Activated naive CD8-positive, alpha-beta T cell treated with anti-CD3 and anti-CD28 coated beads, Interleukin-2, amount 50 U/mL, for 24 hours (primary cell): Measurements from ENCODE around the gene SLC12A7.
"Not testable (repeated sequence)": the region's sequence is repeated elsewhere in the genome, so short reads cannot be mapped to it uniquely, and the experiment has no call there.

Experiments
- ATAC-seq: fragments of 150-1000 bp; cut with Tn5 transposase; one replicate; pipeline ENCODE4 v1.10.0; 2021
- DNase-seq: peaks from one replicate; pipeline ENCODE4 v3.0.0; 2021
- H3K27ac Mint-ChIP-seq: one replicate; pipeline ENCODE4 v1.8.0; 2021; ENCODE audit warnings: mild to moderate bottlenecking, mixed read lengths
- H3K27me3 Mint-ChIP-seq: one replicate; pipeline ENCODE4 v1.8.0; 2021; ENCODE audit warnings: mixed read lengths
- H3K36me3 Mint-ChIP-seq: one replicate; pipeline ENCODE4 v1.8.0; 2021; ENCODE audit warnings: low read depth, mixed read lengths
- H3K4me1 Mint-ChIP-seq: one replicate; pipeline ENCODE4 v1.8.0; 2021; ENCODE audit warnings: mixed read lengths
- H3K4me3 Mint-ChIP-seq: one replicate; pipeline ENCODE4 v1.8.0; 2021; ENCODE audit warnings: mild to moderate bottlenecking, moderate library complexity, mixed read lengths
- H3K9me3 Mint-ChIP-seq: one replicate; pipeline ENCODE4 v1.8.0; 2021; ENCODE audit warnings: mixed read lengths

SLC12A7 gene

DNA sequence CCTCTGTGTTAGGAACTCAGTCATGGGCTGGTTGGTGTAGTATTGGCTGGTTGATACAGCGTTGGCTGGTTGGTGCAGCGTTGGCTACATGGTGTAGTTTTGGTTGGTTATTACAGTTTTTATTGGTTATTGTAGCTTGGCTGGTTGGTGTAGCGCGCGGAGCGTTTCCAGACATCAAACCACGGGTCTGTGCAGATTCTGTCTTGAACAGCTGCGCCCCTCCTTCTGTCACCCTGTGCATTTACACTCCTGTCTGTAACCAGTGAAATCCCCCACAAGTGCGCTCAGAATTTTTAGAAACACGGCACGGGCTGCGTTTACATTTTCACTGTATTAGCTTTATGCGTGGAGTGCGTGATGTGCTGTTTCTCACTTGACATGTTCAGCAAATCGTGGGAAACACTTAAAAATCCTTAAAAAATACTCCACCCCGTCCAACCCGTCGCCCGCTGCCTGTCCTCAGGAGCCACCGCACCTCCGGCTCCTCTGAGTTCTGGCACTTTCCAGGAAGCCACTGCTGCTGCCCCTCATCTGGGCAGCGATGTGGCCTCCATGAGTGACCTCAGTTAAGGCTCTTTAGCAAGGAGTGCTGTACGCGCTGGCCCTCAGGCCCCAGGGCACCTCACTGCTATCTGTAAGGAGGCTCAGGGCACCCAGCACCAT, 82.5 kb downstream of the SLC12A7 start:
- H3K27ac Mint-ChIP-seq = no peak overlapping the region
- H3K27me3 Mint-ChIP-seq = no peaks in the 10 kb centered on the region
- no peaks in the 10 kb centered on the region for H3K9me3 Mint-ChIP-seq
- ATAC-seq = no peak
- no peak for DNase-seq
- H3K4me1 Mint-ChIP-seq = no peaks in the 10 kb centered on the region
- H3K4me3 Mint-ChIP-seq = no peak overlapping the region
- no peaks in the 10 kb centered on the region for H3K36me3 Mint-ChIP-seq

DNA sequence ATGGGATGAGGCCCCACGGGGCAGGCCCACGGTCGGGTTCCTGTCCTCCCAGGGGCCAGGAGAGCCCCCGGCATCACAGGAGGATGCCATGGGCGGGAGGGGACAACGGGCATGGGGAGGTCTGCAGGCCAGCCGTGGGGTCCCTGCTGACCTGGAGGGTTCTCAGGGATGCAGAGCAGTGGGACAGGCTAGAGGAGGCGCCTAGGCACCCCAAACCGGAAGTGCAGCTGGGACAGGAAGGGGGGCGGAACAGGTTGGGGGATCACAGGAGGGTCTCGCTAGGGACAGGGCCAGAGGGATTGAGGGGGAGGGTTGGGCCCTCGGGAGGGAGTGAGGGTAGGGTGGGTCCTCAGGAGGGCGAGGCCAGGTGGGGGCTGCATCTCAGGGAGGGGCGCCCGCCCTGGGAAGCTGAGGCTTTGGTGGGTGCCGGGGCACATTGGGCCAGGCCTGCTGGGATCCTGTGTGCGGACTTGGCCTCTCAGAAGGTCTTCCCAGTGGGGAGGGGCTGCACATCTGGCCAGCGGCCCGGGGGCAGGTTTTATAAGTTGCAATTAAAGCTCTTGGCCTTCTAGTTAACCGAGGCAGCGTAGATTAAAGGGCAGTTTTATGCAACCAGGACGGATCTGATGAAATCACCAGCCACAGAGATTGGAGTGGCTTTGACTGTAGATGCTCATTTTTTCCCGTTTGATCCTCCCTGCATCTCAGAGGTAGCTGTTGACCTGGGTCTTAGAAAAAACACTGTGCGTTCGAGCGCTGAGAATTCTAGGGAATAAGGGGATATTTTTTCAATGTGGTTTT, 83.2 kb downstream of the SLC12A7 start:
- no peaks in the 10 kb centered on the region for H3K4me1 Mint-ChIP-seq
- no peaks in the 10 kb centered on the region for H3K27me3 Mint-ChIP-seq
- no peak for ATAC-seq
- no peak overlapping the region for H3K27ac Mint-ChIP-seq
- H3K9me3 Mint-ChIP-seq = no peaks in the 10 kb centered on the region
- no peaks in the 10 kb centered on the region for H3K36me3 Mint-ChIP-seq
- no peak for DNase-seq
- H3K4me3 Mint-ChIP-seq = no peak overlapping the region

DNA sequence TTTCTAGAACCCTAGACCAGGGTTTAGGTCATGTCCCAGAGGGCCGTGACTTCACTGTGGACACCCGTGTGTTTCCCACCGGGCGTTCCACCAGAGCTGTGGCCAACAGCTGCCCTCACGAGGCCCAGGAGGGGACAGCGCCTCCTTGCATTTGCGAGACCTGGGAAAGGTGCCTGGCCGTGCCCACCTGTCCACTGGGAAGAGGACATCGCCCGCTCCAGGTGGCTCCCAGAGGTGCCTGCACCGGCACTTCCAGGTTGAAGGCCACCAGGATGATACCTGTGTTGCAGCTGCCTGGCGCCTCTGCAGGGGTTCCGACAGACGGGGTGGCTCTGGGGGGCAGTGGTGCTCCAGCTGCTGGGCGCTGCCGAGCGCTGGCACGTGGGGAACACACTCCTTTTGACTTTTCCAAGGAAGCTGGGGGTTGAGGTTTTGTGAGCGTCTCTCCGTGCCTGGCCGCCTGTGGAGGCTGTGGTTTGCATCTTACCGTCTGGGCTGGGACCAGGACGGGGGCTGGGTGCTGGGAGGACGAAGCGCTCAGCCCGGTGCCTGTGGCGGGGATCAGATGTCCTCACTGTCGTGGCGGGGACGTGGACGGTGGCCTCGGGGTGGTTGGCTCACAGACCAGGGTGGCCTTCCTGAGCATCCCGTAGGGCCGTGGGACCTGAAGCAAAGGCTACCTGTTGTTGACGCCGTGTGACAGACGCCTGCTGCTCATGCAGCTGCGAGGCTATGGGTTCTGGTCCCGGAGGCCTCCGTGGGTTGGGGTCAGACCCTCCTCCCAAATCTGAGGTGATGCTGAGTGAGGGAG, 84.0 kb downstream of the SLC12A7 start:
- Mint-ChIP-seq H3K4me1 (no peaks in the 10 kb centered on the region), H3K27me3 (no peaks in the 10 kb centered on the region), H3K9me3 (no peaks in the 10 kb centered on the region), H3K4me3 (no peak overlapping the region), H3K36me3 (no peaks in the 10 kb centered on the region), H3K27ac (no peak overlapping the region)
- DNase-seq (no peak), ATAC-seq (no peak)

DNA sequence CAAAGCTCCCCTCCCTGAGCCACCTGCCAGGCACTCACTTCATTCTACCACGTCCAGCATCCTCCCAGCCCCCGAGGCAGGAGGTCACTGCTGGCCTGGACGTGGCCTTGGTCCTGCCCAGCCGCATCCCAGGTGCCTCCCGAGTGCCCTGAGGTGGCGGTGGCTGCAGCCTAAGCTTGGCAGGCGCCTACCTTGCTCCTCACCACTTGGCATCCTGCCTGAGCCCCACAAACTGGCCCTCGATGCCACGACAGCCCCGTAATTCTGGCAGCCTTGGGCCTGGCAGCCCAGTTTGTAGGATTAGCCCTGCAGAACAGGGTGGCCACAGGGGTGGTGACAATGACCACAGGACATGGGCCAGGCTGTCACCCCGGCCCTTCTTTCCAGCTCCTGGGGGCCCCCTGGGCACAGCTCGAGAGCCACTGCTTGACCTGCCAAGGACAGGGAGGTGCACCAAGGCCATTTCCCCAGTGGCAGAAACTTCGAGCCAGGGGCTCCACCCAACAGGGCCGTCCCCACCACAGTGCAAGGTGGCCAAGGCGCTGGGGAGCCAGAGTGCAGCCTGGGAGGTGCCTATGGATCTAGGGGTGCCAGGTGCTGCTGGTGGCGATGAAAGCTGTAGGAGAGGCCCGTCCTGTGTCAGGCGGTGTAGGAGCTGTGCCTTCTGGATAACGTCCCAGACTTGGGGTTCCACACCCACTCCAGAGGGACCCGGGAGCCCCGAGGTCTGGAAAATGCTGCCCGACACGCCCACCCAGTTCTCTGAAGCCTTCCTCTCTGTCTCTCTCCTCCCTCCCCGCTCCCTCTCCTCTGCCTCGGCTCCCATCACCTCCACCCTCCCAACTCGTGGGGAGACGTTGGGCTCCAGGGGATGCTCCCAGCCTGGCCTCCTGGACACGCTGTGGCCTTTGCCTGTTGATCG, 84.9 kb downstream of the SLC12A7 start:
- no peaks in the 10 kb centered on the region for H3K4me1 Mint-ChIP-seq
- no peak for DNase-seq
- no peaks in the 10 kb centered on the region for H3K9me3 Mint-ChIP-seq
- no peak overlapping the region for H3K4me3 Mint-ChIP-seq
- H3K36me3 Mint-ChIP-seq = no peaks in the 10 kb centered on the region
- ATAC-seq = no peak
- no peak overlapping the region for H3K27ac Mint-ChIP-seq
- H3K27me3 Mint-ChIP-seq = no peaks in the 10 kb centered on the region

DNA sequence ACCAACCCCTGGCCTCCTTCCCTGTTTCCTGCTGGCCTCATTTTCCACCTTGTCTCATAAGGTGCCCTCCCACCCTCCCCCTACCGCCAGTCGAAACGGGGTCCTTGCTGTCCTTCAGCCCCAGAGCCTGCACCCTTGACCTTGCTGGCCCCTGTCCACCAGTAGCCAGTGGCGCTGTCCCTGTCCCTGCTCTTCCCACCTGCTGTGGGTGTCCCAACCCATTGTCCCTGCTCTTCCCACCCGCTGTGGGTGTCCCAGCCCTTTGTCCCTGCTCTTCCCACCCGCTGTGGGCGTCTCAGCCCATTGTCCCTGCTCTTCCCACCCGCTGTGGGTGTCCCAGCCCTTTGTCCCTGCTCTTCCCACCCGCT, 89.9 kb downstream of the SLC12A7 start:
- DNase-seq, H3K4me1 Mint-ChIP-seq, H3K4me3 Mint-ChIP-seq, H3K27ac Mint-ChIP-seq, H3K27me3 Mint-ChIP-seq, ATAC-seq, H3K36me3 Mint-ChIP-seq, H3K9me3 Mint-ChIP-seq: not testable (repeated sequence)

DNA sequence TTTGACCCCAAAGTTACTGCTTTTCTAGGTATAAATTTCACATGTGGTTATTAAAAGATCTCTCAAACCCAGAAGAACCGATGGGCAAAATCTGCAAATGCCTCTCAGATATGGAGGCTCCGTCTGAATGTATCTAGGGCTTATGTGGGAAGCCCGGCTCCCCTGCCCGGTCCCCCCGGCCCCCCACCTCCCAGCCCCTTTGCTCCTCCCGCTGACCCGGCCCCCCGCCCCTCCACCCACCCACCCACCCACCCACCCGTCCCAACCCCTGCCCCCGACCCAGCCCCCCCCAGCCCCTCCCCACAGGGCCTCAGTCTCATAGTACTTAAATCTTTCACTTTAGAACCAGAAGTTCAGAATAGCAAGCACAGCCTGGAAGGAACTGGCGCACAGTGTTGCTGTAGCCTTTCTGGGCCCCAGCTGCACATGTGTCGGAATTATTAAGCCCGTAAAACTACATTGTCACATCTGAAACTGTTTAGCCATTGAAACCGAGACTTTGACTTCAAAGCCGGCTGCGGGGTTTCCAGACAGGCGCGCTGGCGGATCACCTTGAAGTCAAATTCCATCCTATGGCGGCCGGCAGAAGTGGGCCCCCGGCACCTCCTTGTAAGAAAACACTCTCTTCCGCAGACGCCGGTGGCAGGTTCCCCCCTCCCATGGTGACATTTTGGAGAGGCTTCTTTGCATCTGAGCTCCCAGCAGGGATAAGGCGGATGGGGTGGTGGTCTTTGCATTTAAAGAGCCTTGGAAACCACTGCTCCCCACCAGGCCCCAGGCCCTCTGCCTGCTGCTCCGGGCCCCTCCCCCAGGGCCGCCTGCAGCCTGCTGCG, 90.5 kb downstream of the SLC12A7 start:
- H3K4me3 Mint-ChIP-seq = no peak overlapping the region
- no peak for ATAC-seq
- no peaks in the 10 kb centered on the region for H3K36me3 Mint-ChIP-seq
- no peak for DNase-seq
- no peaks in the 10 kb centered on the region for H3K27me3 Mint-ChIP-seq
- no peaks in the 10 kb centered on the region for H3K4me1 Mint-ChIP-seq
- H3K9me3 Mint-ChIP-seq = no peaks in the 10 kb centered on the region
- H3K27ac Mint-ChIP-seq = no peak overlapping the region

DNA sequence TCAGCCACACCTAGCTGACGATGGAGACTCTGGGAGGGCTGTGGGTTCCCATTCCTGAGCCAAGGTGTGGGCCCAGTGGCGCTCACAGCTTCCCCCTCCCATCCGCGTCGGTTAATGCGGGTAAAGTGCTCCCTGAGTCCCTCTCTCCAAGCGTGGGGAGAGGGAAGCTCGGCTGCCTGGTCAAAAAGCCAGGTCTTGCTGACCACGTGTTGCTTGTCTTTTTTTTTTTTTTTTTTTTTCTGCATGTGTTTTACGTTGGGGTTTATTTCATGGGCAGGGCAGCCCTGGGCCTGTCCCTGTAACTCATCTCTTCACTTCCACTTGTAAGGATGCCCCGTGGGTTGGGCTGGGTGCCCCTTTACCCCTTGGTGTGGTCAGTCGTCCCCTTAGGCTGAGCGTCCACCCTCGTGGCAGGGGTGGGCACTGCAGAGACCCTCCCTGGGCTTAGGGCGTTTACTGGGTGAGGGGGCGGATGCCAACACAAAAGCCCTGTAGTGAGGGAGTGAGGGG, 91.4 kb downstream of the SLC12A7 start:
- no peaks in the 10 kb centered on the region for H3K4me1 Mint-ChIP-seq
- no peaks in the 10 kb centered on the region for H3K9me3 Mint-ChIP-seq
- ATAC-seq = no peak
- no peaks in the 10 kb centered on the region for H3K27me3 Mint-ChIP-seq
- H3K27ac Mint-ChIP-seq = no peak overlapping the region
- no peaks in the 10 kb centered on the region for H3K36me3 Mint-ChIP-seq
- no peak overlapping the region for H3K4me3 Mint-ChIP-seq
- no peak for DNase-seq

DNA sequence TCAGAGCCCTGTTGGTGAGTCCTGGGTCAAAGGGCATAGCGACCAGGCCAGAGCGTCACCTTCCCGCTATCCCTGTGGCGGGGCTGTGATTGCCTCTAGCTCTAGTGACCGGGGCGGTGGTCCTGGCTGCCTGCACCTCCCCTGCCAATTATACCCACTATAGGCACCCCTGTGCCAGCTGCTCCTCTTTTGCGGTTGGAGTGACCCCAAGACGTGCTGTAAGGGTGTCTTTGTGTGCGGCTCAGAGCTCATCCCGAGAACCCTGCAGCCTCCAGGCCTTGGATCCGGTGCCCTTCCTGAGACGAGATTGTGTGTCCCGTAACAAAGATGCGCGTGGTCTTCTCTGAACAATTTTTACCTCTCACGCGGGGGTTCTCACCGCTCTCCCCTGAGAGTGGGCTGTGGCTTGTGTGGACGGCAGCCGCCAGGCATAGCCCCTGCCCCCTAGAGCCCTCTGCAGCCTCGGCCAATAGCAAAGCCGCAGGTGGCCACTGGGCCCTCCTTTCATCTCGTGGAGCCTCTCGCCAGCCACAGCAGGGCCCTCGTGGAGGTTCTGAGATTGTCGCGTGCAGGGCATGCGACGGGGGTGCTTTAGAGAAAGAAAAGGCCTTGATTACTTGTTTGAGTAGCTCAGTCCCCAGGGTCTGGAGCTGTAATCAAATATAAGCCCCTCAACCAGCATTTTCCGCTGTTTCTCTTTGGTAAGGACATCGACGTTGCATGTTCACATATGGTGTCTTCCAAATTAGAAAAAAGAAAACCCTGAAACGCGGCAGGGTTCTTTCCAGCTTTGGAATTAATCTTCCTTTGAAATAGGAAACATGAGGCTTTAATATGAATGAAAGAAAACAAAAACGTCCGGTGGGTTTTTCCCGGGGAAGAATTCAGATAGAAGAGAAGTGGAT, 92.6 kb downstream of the SLC12A7 start:
- ATAC-seq (no peak), DNase-seq (no peak)
- H3K4me3 Mint-ChIP-seq = no peak overlapping the region
- no peaks in the 10 kb centered on the region for H3K27me3 Mint-ChIP-seq
- H3K27ac Mint-ChIP-seq = no peak overlapping the region
- no peaks in the 10 kb centered on the region for H3K36me3 Mint-ChIP-seq
- H3K9me3 Mint-ChIP-seq = no peaks in the 10 kb centered on the region
- no peaks in the 10 kb centered on the region for H3K4me1 Mint-ChIP-seq

DNA sequence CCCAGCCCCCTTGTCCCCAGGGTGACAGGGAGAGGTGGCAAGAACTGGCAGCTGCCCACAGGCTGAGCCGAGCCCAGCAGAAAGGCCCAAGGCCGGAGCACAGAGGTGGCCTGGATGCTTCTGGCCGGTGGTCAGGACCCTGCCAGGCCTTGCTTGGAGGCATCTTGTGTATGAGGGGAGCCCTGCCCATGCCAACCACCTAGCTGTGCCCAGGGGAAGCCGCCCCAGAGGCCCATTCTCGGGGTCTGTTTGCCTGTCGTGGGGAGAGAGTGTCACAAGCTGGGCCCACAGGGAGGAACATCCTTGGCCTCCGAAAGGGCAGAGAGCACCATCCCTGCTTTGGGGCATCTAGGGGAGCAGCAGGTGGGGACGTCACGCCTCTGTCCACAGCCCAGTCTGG, 93.3 kb downstream of the SLC12A7 start:
- Mint-ChIP-seq H3K4me3 (no peak overlapping the region), H3K36me3 (no peaks in the 10 kb centered on the region)
- no peak for ATAC-seq

DNA sequence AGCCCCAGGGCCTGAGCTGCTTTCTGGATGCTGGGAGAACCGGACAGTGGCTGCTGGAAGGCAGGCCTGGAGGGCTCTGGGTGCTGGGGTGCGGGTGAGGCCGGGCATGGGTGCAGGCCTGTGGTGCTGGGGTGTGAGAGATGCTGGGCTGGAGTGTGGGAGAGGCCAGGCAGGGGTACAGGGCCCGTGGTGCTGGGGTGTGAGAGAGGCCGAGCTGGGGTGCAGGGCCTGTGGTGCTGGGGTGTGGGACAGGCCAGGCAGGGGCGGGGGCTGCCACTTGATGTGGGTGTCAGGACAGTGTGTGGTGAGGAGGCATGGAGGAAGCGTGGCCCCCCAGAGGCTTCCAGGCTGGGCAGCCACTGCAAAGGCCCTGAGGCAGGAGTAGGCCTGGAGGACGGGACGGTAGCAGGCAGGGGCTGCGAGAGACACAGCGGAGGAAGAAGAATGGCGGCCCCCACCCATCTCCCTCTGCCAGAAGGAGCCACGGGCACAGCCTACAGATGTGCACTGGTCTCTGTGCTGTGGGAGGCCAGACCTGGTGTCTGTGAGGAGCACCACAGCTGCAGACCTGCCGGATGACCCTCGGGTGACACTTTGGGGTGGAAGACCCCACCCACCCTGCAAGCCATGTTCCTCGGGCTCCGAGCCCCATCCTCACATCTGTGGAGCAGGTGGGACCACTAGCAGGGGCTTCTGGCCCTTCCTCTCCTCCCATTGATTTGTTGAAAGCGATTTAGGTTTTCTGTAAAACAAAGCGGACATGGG, 94.0 kb downstream of the SLC12A7 start:
- no peaks in the 10 kb centered on the region for H3K9me3 Mint-ChIP-seq
- no peak overlapping the region for H3K4me3 Mint-ChIP-seq
- H3K36me3 Mint-ChIP-seq = no peaks in the 10 kb centered on the region
- no peak for DNase-seq
- no peak overlapping the region for H3K27ac Mint-ChIP-seq
- peak; percentile 5 for ATAC-seq
- H3K27me3 Mint-ChIP-seq = no peaks in the 10 kb centered on the region
- H3K4me1 Mint-ChIP-seq = no peaks in the 10 kb centered on the region

More for the DNA sequence above, 93.3 kb downstream of the SLC12A7 start:
- Mint-ChIP-seq H3K9me3 (no peaks in the 10 kb centered on the region), H3K27me3 (no peaks in the 10 kb centered on the region), H3K4me1 (no peaks in the 10 kb centered on the region), H3K27ac (no peak overlapping the region)
- no peak for DNase-seq

DNA sequence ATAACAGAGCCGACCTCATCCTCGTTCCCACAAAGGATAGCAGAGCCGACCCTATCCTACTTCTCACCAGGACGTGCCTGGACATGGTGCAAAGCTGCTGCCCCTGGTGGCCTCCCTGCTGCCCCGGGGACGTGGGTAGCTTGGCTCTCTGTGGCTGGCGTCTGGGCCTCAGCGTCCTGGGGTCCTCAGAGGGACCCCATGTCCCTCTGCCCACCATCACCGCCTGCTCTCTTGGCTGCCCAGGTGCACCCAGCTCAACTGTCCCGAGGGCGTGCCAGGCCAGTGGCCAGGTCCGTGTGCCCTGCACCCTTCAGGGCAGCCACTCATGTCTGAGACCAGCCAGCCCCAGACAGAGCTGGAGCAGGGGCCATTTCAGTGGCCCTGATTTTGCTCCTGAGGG, 94.8 kb downstream of the SLC12A7 start:
- Mint-ChIP-seq H3K27me3 (no peaks in the 10 kb centered on the region), H3K27ac (no peak overlapping the region), H3K4me3 (no peak overlapping the region), H3K9me3 (no peaks in the 10 kb centered on the region), H3K36me3 (no peaks in the 10 kb centered on the region), H3K4me1 (no peaks in the 10 kb centered on the region)
- no peak for ATAC-seq
- DNase-seq = no peak

DNA sequence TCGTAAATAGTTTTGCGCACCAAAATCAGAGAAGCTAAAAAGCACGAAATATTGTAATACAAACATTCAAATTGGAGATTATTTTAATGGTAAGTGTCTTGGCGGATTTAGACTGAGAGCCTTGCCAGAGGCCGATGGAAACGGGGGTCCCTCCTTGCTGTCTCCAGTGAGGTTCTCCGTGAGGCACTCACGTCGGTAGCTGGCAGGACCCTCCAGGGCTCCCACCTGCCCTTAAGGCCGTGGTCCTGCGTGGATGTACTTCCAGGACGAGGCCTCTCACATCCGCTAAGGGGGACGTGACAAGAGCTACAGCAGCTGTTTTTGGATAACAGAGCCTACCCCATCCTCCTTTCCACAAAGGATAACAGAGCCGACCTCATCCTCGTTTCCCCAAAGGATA, 95.4 kb downstream of the SLC12A7 start:
- H3K9me3 Mint-ChIP-seq = no peaks in the 10 kb centered on the region
- DNase-seq (no peak), ATAC-seq (no peak)
- H3K27me3 Mint-ChIP-seq = peaks cover 3% of the 10 kb centered on the region
- no peak overlapping the region for H3K4me3 Mint-ChIP-seq
- no peaks in the 10 kb centered on the region for H3K36me3 Mint-ChIP-seq
- H3K4me1 Mint-ChIP-seq = no peaks in the 10 kb centered on the region
- no peak overlapping the region for H3K27ac Mint-ChIP-seq
